ENCODE measurements around the gene GLS2. TPM values are rescaled to one million over a fixed set of nuclear protein-coding genes. Genes with fewer than 3 reads are reported as not detected.
A peak's percentile ranks its signal among the peaks of the same experiment; 100 is the strongest.

GLS2 gene
- total RNA-seq, 1 experiment from 2014 or later = 1.3 TPM

- ATAC-seq (peak; percentile 27), DNase-seq (ENCODE audit: low read depth, low spot score) (no peak)
- TF ChIP-seq TCF7L2 (IDR thresholded peaks at IDR 0.05; ENCODE audit: low read depth, low read length) = no peak
- TF ChIP-seq, protein P1, sequence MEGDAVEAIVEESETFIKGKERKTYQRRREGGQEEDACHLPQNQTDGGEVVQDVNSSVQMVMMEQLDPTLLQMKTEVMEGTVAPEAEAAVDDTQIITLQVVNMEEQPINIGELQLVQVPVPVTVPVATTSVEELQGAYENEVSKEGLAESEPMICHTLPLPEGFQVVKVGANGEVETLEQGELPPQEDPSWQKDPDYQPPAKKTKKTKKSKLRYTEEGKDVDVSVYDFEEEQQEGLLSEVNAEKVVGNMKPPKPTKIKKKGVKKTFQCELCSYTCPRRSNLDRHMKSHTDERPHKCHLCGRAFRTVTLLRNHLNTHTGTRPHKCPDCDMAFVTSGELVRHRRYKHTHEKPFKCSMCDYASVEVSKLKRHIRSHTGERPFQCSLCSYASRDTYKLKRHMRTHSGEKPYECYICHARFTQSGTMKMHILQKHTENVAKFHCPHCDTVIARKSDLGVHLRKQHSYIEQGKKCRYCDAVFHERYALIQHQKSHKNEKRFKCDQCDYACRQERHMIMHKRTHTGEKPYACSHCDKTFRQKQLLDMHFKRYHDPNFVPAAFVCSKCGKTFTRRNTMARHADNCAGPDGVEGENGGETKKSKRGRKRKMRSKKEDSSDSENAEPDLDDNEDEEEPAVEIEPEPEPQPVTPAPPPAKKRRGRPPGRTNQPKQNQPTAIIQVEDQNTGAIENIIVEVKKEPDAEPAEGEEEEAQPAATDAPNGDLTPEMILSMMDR (IDR thresholded peaks at IDR 0.05) = no peak
- TF ChIP-seq SIN3A (IDR thresholded peaks at IDR 0.05; ENCODE audit: borderline replicate concordance, insufficient read depth, low read depth, low read length) = no peak
- TF ChIP-seq, protein P2, sequence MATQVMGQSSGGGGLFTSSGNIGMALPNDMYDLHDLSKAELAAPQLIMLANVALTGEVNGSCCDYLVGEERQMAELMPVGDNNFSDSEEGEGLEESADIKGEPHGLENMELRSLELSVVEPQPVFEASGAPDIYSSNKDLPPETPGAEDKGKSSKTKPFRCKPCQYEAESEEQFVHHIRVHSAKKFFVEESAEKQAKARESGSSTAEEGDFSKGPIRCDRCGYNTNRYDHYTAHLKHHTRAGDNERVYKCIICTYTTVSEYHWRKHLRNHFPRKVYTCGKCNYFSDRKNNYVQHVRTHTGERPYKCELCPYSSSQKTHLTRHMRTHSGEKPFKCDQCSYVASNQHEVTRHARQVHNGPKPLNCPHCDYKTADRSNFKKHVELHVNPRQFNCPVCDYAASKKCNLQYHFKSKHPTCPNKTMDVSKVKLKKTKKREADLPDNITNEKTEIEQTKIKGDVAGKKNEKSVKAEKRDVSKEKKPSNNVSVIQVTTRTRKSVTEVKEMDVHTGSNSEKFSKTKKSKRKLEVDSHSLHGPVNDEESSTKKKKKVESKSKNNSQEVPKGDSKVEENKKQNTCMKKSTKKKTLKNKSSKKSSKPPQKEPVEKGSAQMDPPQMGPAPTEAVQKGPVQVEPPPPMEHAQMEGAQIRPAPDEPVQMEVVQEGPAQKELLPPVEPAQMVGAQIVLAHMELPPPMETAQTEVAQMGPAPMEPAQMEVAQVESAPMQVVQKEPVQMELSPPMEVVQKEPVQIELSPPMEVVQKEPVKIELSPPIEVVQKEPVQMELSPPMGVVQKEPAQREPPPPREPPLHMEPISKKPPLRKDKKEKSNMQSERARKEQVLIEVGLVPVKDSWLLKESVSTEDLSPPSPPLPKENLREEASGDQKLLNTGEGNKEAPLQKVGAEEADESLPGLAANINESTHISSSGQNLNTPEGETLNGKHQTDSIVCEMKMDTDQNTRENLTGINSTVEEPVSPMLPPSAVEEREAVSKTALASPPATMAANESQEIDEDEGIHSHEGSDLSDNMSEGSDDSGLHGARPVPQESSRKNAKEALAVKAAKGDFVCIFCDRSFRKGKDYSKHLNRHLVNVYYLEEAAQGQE (IDR thresholded peaks at IDR 0.05; ENCODE audit: insufficient read depth in 1 of 2, low read depth in 2 of 2, low read length in 1 of 2) = no peak
- TF ChIP-seq POLR2AphosphoS5 (IDR thresholded peaks at IDR 0.05; ENCODE audit: low read depth, low read length) = no peak
- POLR2A ChIA-PET = interaction anchor here (0.6 kb wide), 2 partner anchors 36 to 169 kb away, joined by 4 to 10 read pairs; no protein-coding TSS in a partner anchor
- Histone ChIP-seq H3K4me3 (ENCODE audit: low read depth in 2 of 2, low read length in 2 of 2) (peak overlapping the region; percentile 98 to 100), H3K27ac (ENCODE audit: low read length) (peak overlapping the region; percentile 100), H3K4me1 (ENCODE audit: control insufficient read depth, insufficient read depth, low read length) (peaks cover 9% of the 10 kb centered on the region), H3K9me3 (ENCODE audit: control insufficient read depth, insufficient read depth, low read depth, low read length) (no peaks in the 10 kb centered on the region), H3K27me3 (ENCODE audit: control insufficient read depth, insufficient read depth, low read length) (no peaks in the 10 kb centered on the region), H3K36me3 (ENCODE audit: control insufficient read depth, insufficient read depth, low read length) (peaks cover 4% of the 10 kb centered on the region; the same call in 1 of the 2 replicates)
- no TSS peak for BruUV-seq (replicated peaks)
- intact Hi-C loops (cut with micrococcal nuclease; ENCODE audit: unreplicated experiment) (loop anchor here (5.0 to 10.0 kb wide), 2 partner anchors 104 to 152 kb away; partner anchors contain the start of genes APOF, CNPY2 and STAT2), in situ Hi-C loops (cut with HindIII; ENCODE audit: low pct_unique_long_range_greater_than_20kb, low sequenced_read_pairs) (no loop called here)
- CTCF ChIA-PET = interaction anchor here (0.6 kb wide), 1 partner anchor 104 kb away, joined by 3 read pairs; no protein-coding TSS in a partner anchor
Observed at GRCh38 chr12:56469007-56469930, 18.7 kb downstream of the GLS2 start.

GRCh38 chr12:56468216-56469006 is 19.6 kb downstream of the GLS2 start, which contains the start of gene SPRYD4:
SPRYD4 (plus strand) TSS chr12:56468578; CDS start chr12:56468592, 14 bp downstream.
- Histone ChIP-seq H3K27me3 (ENCODE audit: control insufficient read depth, insufficient read depth, low read length) (no peaks in the 10 kb centered on the region), H3K36me3 (ENCODE audit: control insufficient read depth, insufficient read depth, low read length) (peaks cover 4% of the 10 kb centered on the region; the same call in 1 of the 2 replicates), H3K4me3 (ENCODE audit: low read depth in 2 of 2, low read length in 2 of 2) (peak within 1 kb of the TSS; percentile 98 to 100), H3K9me3 (ENCODE audit: control insufficient read depth, insufficient read depth, low read depth, low read length) (no peaks in the 10 kb centered on the region), H3K27ac (ENCODE audit: low read length) (peak within 1 kb of the TSS; percentile 100), H3K4me1 (ENCODE audit: control insufficient read depth, insufficient read depth, low read length) (peaks cover 9% of the 10 kb centered on the region)
- peak; percentile 39; the same call in 1 of the 2 replicates for TF ChIP-seq TCF7L2 (IDR thresholded peaks at IDR 0.05; ENCODE audit: low read depth, low read length)
- peak; percentile 98 for TF ChIP-seq POLR2AphosphoS5 (IDR thresholded peaks at IDR 0.05; ENCODE audit: low read depth, low read length)
- TF ChIP-seq, protein P1 (IDR thresholded peaks at IDR 0.05) = peak; percentile 78; the same call in 1 of the 2 replicates
- TF ChIP-seq, protein P2 (IDR thresholded peaks at IDR 0.05; ENCODE audit: insufficient read depth in 1 of 2, low read depth in 2 of 2, low read length in 1 of 2) = 0 out of 4 replicates have a peak, but pooled peaks of 1 of the 2 experiments have one; percentile 45
- TF ChIP-seq SIN3A (IDR thresholded peaks at IDR 0.05; ENCODE audit: borderline replicate concordance, insufficient read depth, low read depth, low read length) = peak; percentile 82; the same call in 1 of the 2 replicates
- ATAC-seq (peak; percentile 97), DNase-seq (ENCODE audit: low read depth, low spot score) (peak; percentile 59)
- ChIA-PET POLR2A (no interaction called here), CTCF (interaction anchor here (0.7 kb wide), 1 partner anchor 41 kb away, joined by 3 read pairs; no protein-coding TSS in a partner anchor)
- TSS peak; percentile 76 for BruUV-seq (replicated peaks)
- intact Hi-C loops (cut with micrococcal nuclease; ENCODE audit: unreplicated experiment) (loop anchor here (5.0 to 10.0 kb wide), 2 partner anchors 104 to 151 kb away; partner anchors contain the start of genes APOF, CNPY2 and STAT2), in situ Hi-C loops (cut with HindIII; ENCODE audit: low pct_unique_long_range_greater_than_20kb, low sequenced_read_pairs) (no loop called here)
